RWPE2 (cell line): Measurements from ENCODE around the gene ARMC10.

Source experiments
- ATAC-seq: fragments of 200-7000 bp; cut with Tn5 transposase; 3 replicates; pipeline ENCODE4 v1.9.1; 2021; ENCODE audit warnings: low read depth
- DNase-seq: peaks from one replicate; pipeline ENCODE4 v3.0.0-alpha.2; 2020; ENCODE audit warnings: low spot score
- H3K27ac ChIP-seq: fragments of 450-650 bp; 2 replicates; pipeline ENCODE4 v1.5.1; 2017; ENCODE audit warnings: mild to moderate bottlenecking; ENCODE audit not compliant: poor library complexity, severe bottlenecking
- H3K27me3 ChIP-seq: fragments of 250-450 bp; sonication (Bioruptor Pico); 2 replicates; pipeline ENCODE4 v1.5.1; 2021; ENCODE audit warnings: mild to moderate bottlenecking, moderate library complexity; ENCODE audit not compliant: insufficient read depth, poor library complexity, severe bottlenecking
- H3K36me3 ChIP-seq: fragments of 250-450 bp; sonication (Bioruptor Pico); 2 replicates; pipeline ENCODE4 v1.5.1; 2020; ENCODE audit warnings: low read depth, mild to moderate bottlenecking, moderate library complexity
- H3K4me1 ChIP-seq: fragments of 250-450 bp; sonication (Bioruptor Pico); 2 replicates; pipeline ENCODE4 v1.5.1; 2021; ENCODE audit warnings: mild to moderate bottlenecking, moderate library complexity; ENCODE audit not compliant: insufficient read depth, poor library complexity, severe bottlenecking
- H3K4me3 ChIP-seq: fragments of 250-450 bp; sonication (Bioruptor Pico); 2 replicates; pipeline ENCODE4 v1.5.1; 2021; ENCODE audit warnings: mild to moderate bottlenecking, moderate library complexity; ENCODE audit not compliant: severe bottlenecking
- H3K9me3 ChIP-seq: fragments of 250-450 bp; sonication (Bioruptor Pico); 2 replicates; pipeline ENCODE4 v1.5.1; 2021; ENCODE audit warnings: mild to moderate bottlenecking, moderate library complexity; ENCODE audit not compliant: severe bottlenecking
- CTCF ChIP-seq: fragments of 450-650 bp; IDR thresholded peaks from one replicate; pipeline ENCODE4 v1.5.1; 2017; ENCODE audit warnings: mild to moderate bottlenecking, moderate library complexity; ENCODE audit not compliant: poor library complexity, severe bottlenecking

The ARMC10 gene

GRCh38 chr7:103127006-103127405, 52.1 kb downstream of the ARMC10 start:
- Histone ChIP-seq H3K4me1 (peaks cover 6% of the 10 kb centered on the region), H3K36me3 (peaks cover 5% of the 10 kb centered on the region; the same call in 1 of the 2 replicates), H3K9me3 (no peaks in the 10 kb centered on the region), H3K4me3 (no peak overlapping the region), H3K27me3 (no peaks in the 10 kb centered on the region), H3K27ac (no peak overlapping the region)
- no peak for DNase-seq
- ATAC-seq: no peak
- TF ChIP-seq CTCF: no peak

- H3K27ac ChIP-seq: no peak overlapping the region
- peaks cover 6% of the 10 kb centered on the region for H3K4me1 ChIP-seq
- peaks cover 3% of the 10 kb centered on the region; the same call in 1 of the 2 replicates for H3K36me3 ChIP-seq
- no peak for DNase-seq
- ATAC-seq: no peak
- H3K27me3 ChIP-seq: no peaks in the 10 kb centered on the region
- H3K4me3 ChIP-seq: no peak overlapping the region
- TF ChIP-seq CTCF: no peak
- H3K9me3 ChIP-seq: no peaks in the 10 kb centered on the region
These were observed 55.0 kb downstream of the ARMC10 start for GRCh38 chr7:103129702-103130549.

GRCh38 chr7:103130901-103131624, 56.1 kb downstream of the ARMC10 start:
- peaks cover 6% of the 10 kb centered on the region for H3K4me1 ChIP-seq
- TF ChIP-seq CTCF: peak; percentile 17
- no peaks in the 10 kb centered on the region for H3K27me3 ChIP-seq
- no peak overlapping the region for H3K27ac ChIP-seq
- H3K4me3 ChIP-seq: no peak overlapping the region
- H3K36me3 ChIP-seq: no peaks in the 10 kb centered on the region
- DNase-seq: no peak
- peak; percentile 70; the same call in 2 of the 3 replicates for ATAC-seq
- H3K9me3 ChIP-seq: no peaks in the 10 kb centered on the region

GRCh38 chr7:103132995-103133688, 58.2 kb downstream of the ARMC10 start:
- peaks cover 6% of the 10 kb centered on the region for H3K4me1 ChIP-seq
- no peaks in the 10 kb centered on the region for H3K36me3 ChIP-seq
- ATAC-seq: no peak
- no peak for TF ChIP-seq CTCF
- H3K27ac ChIP-seq: no peak overlapping the region
- H3K9me3 ChIP-seq: no peaks in the 10 kb centered on the region
- no peaks in the 10 kb centered on the region for H3K27me3 ChIP-seq
- no peak for DNase-seq
- no peak overlapping the region for H3K4me3 ChIP-seq
